DMS53 treated with DMSO at 0.1 percent for 48 hours (cell line): Measurements from ENCODE around the gene SGCD.
A peak's percentile ranks its signal among the peaks of the same experiment; 100 is the strongest.

Source experiments
- DNase-seq: peaks from one replicate; lab custom pipeline; 2025; ENCODE audit not compliant: unreplicated experiment; lab: John Stamatoyannopoulos, UW

Gene SGCD

GRCh38 chr5:156451505-156451904 is 124.5 kb downstream of the SGCD start:
- DNase-seq: no peak

- no peak for DNase-seq
Observed at GRCh38 chr5:156456857-156457256, 129.9 kb downstream of the SGCD start.

GRCh38 chr5:156459812-156460385 is 132.9 kb downstream of the SGCD start:
- DNase-seq: no peak

- no peak for DNase-seq
Observed at GRCh38 chr5:156460471-156460870, 133.5 kb downstream of the SGCD start.

- no peak for DNase-seq
Observed at GRCh38 chr5:156466871-156467270, 139.9 kb downstream of the SGCD start.

- no peak for DNase-seq
Observed at GRCh38 chr5:156469636-156470035, 142.7 kb downstream of the SGCD start.

GRCh38 chr5:156471893-156472292 is 144.9 kb downstream of the SGCD start:
- no peak for DNase-seq

- DNase-seq: no peak
Observed at GRCh38 chr5:156473269-156473908, 146.4 kb downstream of the SGCD start.

- DNase-seq: no peak
Observed at GRCh38 chr5:156474251-156474650, 147.3 kb downstream of the SGCD start.

- no peak for DNase-seq
Observed at GRCh38 chr5:156475182-156476157, 148.5 kb downstream of the SGCD start.

GRCh38 chr5:156476158-156476551 is 149.2 kb downstream of the SGCD start:
- no peak for DNase-seq

GRCh38 chr5:156476678-156477077 is 149.7 kb downstream of the SGCD start:
- DNase-seq: no peak

GRCh38 chr5:156477196-156477595 is 150.2 kb downstream of the SGCD start:
- DNase-seq: no peak

- DNase-seq: peak; percentile 69
Observed at GRCh38 chr5:156479849-156480248, 152.9 kb downstream of the SGCD start.

GRCh38 chr5:156481741-156482140 is 154.8 kb downstream of the SGCD start:
- peak; percentile 37 for DNase-seq

- no peak for DNase-seq
Observed at GRCh38 chr5:156482818-156483217, 155.9 kb downstream of the SGCD start.

GRCh38 chr5:156486394-156487238 is 159.7 kb downstream of the SGCD start:
- no peak for DNase-seq

- no peak for DNase-seq
Observed at GRCh38 chr5:156491766-156492165, 164.8 kb downstream of the SGCD start.

- no peak for DNase-seq
Observed at GRCh38 chr5:156496291-156496690, 169.3 kb downstream of the SGCD start.

- no peak for DNase-seq
Observed at GRCh38 chr5:156497804-156498208, 170.8 kb downstream of the SGCD start.
